H9 (cell line): ENCODE data around the gene ACSM3. TPM values are rescaled to one million over a fixed set of nuclear protein-coding genes. Genes with fewer than 3 reads are reported as not detected.

Experiments used
- DNase-seq: peaks from one replicate; pipeline ENCODE4 v3.0.0-alpha.2; 2017
- H2AFZ ChIP-seq: one replicate; pipeline ENCODE4 v1.6.1; 2013; ENCODE audit warnings: mild to moderate bottlenecking, low read length, control low read depth, moderate library complexity
- H2AK5ac ChIP-seq: 2 replicates; pipeline ENCODE4 v1.6.1; 2013; ENCODE audit warnings: low read length, control low read depth, mixed read lengths; ENCODE audit not compliant: insufficient read length
- H2BK120ac ChIP-seq: one replicate; pipeline ENCODE4 v1.6.1; 2013; ENCODE audit warnings: low read depth, mild to moderate bottlenecking, low read length, control low read depth, inconsistent platforms; ENCODE audit not compliant: poor library complexity, severe bottlenecking
- H2BK12ac ChIP-seq: 2 replicates; pipeline ENCODE4 v1.6.1; 2013; ENCODE audit warnings: low read length, control low read depth, mixed read lengths, low read depth; ENCODE audit not compliant: insufficient read length
- H2BK15ac ChIP-seq: 2 replicates; pipeline ENCODE4 v1.6.1; 2013; ENCODE audit warnings: low read depth, low read length, control low read depth
- H2BK20ac ChIP-seq: one replicate; pipeline ENCODE4 v1.6.1; 2013; ENCODE audit warnings: low read depth, mild to moderate bottlenecking, low read length, control low read depth, inconsistent platforms; ENCODE audit not compliant: poor library complexity, severe bottlenecking
- H2BK5ac ChIP-seq: 2 replicates; pipeline ENCODE4 v1.6.1; 2013; ENCODE audit warnings: low read length, control low read depth, mixed read lengths; ENCODE audit not compliant: insufficient read length
- H3K14ac ChIP-seq: 2 replicates; pipeline ENCODE4 v1.6.1; 2013; ENCODE audit warnings: low read length, control low read depth; ENCODE audit not compliant: insufficient read depth
- H3K18ac ChIP-seq: 2 replicates; pipeline ENCODE4 v1.6.1; 2013; ENCODE audit warnings: low read depth, mild to moderate bottlenecking, mixed read lengths, low read length, control low read depth; ENCODE audit not compliant: insufficient read length
- H3K23ac ChIP-seq: 2 replicates; pipeline ENCODE4 v1.6.1; 2013; ENCODE audit warnings: low read length, control low read depth, mixed read lengths, low read depth; ENCODE audit not compliant: insufficient read length
- H3K23me2 ChIP-seq: 2 replicates; pipeline ENCODE4 v1.6.1; 2013; ENCODE audit warnings: low read depth, mild to moderate bottlenecking, mixed read lengths, low read length, control low read depth; ENCODE audit not compliant: insufficient read length, poor library complexity, severe bottlenecking
- H3K27ac ChIP-seq: 2 replicates; pipeline ENCODE4 v1.5.1; 2013; ENCODE audit warnings: low read length, control low read depth, mixed read lengths, low read depth; ENCODE audit not compliant: insufficient read length
- H3K27me3 ChIP-seq: 2 replicates; pipeline ENCODE4 v1.6.1; 2013; ENCODE audit warnings: low read length, control low read depth, inconsistent platforms; ENCODE audit not compliant: insufficient read depth
- H3K4ac ChIP-seq: 2 replicates; pipeline ENCODE4 v1.6.1; 2013; ENCODE audit warnings: low read depth, mild to moderate bottlenecking, control low read depth, inconsistent platforms, low read length, moderate library complexity
- H3K4me1 ChIP-seq: 2 replicates; pipeline ENCODE4 v1.6.1; 2013; ENCODE audit warnings: low read length, control low read depth, inconsistent platforms; ENCODE audit not compliant: insufficient read depth
- H3K4me2 ChIP-seq: 2 replicates; pipeline ENCODE4 v1.6.1; 2013; ENCODE audit warnings: low read length, control low read depth, mixed read lengths; ENCODE audit not compliant: insufficient read length, insufficient read depth
- H3K56ac ChIP-seq: 2 replicates; pipeline ENCODE4 v1.6.1; 2013; ENCODE audit warnings: low read depth, mild to moderate bottlenecking, mixed read lengths, low read length, control low read depth; ENCODE audit not compliant: insufficient read length
- H3K79me1 ChIP-seq: 2 replicates; pipeline ENCODE4 v1.6.1; 2013; ENCODE audit warnings: low read depth, mild to moderate bottlenecking, moderate library complexity, low read length, control low read depth, inconsistent platforms; ENCODE audit not compliant: insufficient read depth, poor library complexity, severe bottlenecking
- H3K79me2 ChIP-seq: 2 replicates; pipeline ENCODE4 v1.6.1; 2013; ENCODE audit warnings: low read length, control low read depth, inconsistent platforms; ENCODE audit not compliant: insufficient read depth
- H3K9ac ChIP-seq: 2 replicates; pipeline ENCODE4 v1.6.1; 2013; ENCODE audit warnings: low read length, control low read depth, mixed read lengths; ENCODE audit not compliant: insufficient read length; ENCODE audit errors: extremely low read depth
- H3K9me3 ChIP-seq: one replicate; pipeline ENCODE4 v1.6.1; 2013; ENCODE audit warnings: low read depth, low read length, inconsistent platforms; ENCODE audit not compliant: control insufficient read depth
- H3T11ph ChIP-seq: one replicate; pipeline ENCODE4 v1.6.1; 2013; ENCODE audit warnings: mild to moderate bottlenecking, low read length, control low read depth, inconsistent platforms
- H4K20me1 ChIP-seq: one replicate; pipeline ENCODE4 v1.6.1; 2013; ENCODE audit not compliant: control insufficient read depth, insufficient read length, insufficient read depth
- H4K5ac ChIP-seq: 2 replicates; pipeline ENCODE4 v1.6.1; 2013; ENCODE audit warnings: low read depth, mild to moderate bottlenecking, mixed read lengths, low read length, control low read depth; ENCODE audit not compliant: insufficient read length
- H4K8ac ChIP-seq: replicated peaks from 2 replicates; pipeline ENCODE4 v1.6.1; 2013; ENCODE audit warnings: low read length, control low read depth, mixed read lengths, low read depth; ENCODE audit not compliant: insufficient read length
- H4K91ac ChIP-seq: 2 replicates; pipeline ENCODE4 v1.6.1; 2013; ENCODE audit warnings: low read depth, mild to moderate bottlenecking, moderate library complexity, mixed read lengths, low read length, control low read depth; ENCODE audit not compliant: insufficient read length
- H3K27ac Mint-ChIP-seq, 3 experiments: 2 replicates in 2 of 3; 3 replicates in 1 of 3; pipeline ENCODE4 v1.8.0; 2020 to 2021; ENCODE audit warnings: mixed read lengths in 3 of 3, mild to moderate bottlenecking in 1 of 3, moderate library complexity in 1 of 3
- H3K27me3 Mint-ChIP-seq: 2 replicates; pipeline ENCODE4 v1.8.0; 2021; ENCODE audit warnings: low read depth, mild to moderate bottlenecking, moderate library complexity, mixed read lengths
- H3K36me3 Mint-ChIP-seq, 3 experiments: 2 replicates in 2 of 3; 3 replicates in 1 of 3; pipeline ENCODE4 v1.8.0; 2020 to 2021; ENCODE audit warnings: low read depth in 3 of 3, mixed read lengths in 3 of 3; ENCODE audit not compliant: insufficient read depth in 1 of 3
- H3K4me1 Mint-ChIP-seq, 2 experiments: 2 replicates each; pipeline ENCODE4 v1.8.0; 2020; ENCODE audit warnings: mixed read lengths in 2 of 2
- H3K4me3 Mint-ChIP-seq, 2 experiments: 2 replicates in 1 of 2; 3 replicates in 1 of 2; pipeline ENCODE4 v1.8.0; 2020 to 2021; ENCODE audit warnings: mild to moderate bottlenecking in 2 of 2, mixed read lengths in 2 of 2, moderate library complexity in 1 of 2
- H3K9me3 Mint-ChIP-seq, 2 experiments: 2 replicates in 1 of 2; 3 replicates in 1 of 2; pipeline ENCODE4 v1.8.0; 2020; ENCODE audit warnings: mild to moderate bottlenecking in 2 of 2, mixed read lengths in 2 of 2, moderate library complexity in 1 of 2
- WGBS: extraction: QIAGEN DNeasy Blood & Tissue Kit; methylation state at CpG from one replicate; pipeline ENCODE4 v1.1.7; 2013; ENCODE audit warnings: missing lambda C conversion rate, low lambda C conversion rate, mixed read lengths; ENCODE audit not compliant: insufficient read length; ENCODE audit errors: extremely low coverage; 5-methylcytosine and 5-hydroxymethylcytosine counted together
- total RNA-seq: library from RNA; stranded (reverse); gene quantifications from 2 replicates; pipeline ENCODE4 v1.2.1, GENCODE V29; 2021
- TF ChIP-seq, protein P1 (sequence below): fragments of 200-600 bp; sonication (generic); conservative IDR thresholded peaks from 3 replicates; pipeline ENCODE4 v1.8.0; 2021; ENCODE audit warnings: antibody characterized with exemption, mild to moderate bottlenecking

Gene ACSM3
- total RNA-seq, 1 experiment from 2014 or later, result 3.1 TPM

- Histone ChIP-seq H4K20me1 (no peaks in the 10 kb centered on the region), H3T11ph (no peak overlapping the region), H4K5ac (no peak overlapping the region), H2AFZ (no peak overlapping the region), H3K14ac (no peak overlapping the region), H2BK12ac (no peak overlapping the region), H3K4me2 (peak overlapping the region; percentile 65), H2BK5ac (no peak overlapping the region), H3K23ac (no peak overlapping the region), H3K23me2 (peaks cover 5% of the 10 kb centered on the region), H2AK5ac (no peak overlapping the region), H3K79me2 (peaks cover 9% of the 10 kb centered on the region; the same call in 1 of the 2 replicates), H2BK15ac (no peak overlapping the region), H2BK20ac (no peak overlapping the region), H3K9ac (peak overlapping the region; percentile 80), H3K79me1 (no peaks in the 10 kb centered on the region), H3K27ac (no peak overlapping the region), H3K9me3 (no peaks in the 10 kb centered on the region), H3K27me3 (no peaks in the 10 kb centered on the region), H3K4me1 (no peaks in the 10 kb centered on the region; the same call in 1 of the 2 replicates), H3K56ac (no peak overlapping the region), H4K91ac (no peak overlapping the region), H3K18ac (no peak overlapping the region), H4K8ac (no peak overlapping the region), H3K4ac (no peak overlapping the region), H2BK120ac (no peak overlapping the region)
- TF ChIP-seq, protein P1, sequence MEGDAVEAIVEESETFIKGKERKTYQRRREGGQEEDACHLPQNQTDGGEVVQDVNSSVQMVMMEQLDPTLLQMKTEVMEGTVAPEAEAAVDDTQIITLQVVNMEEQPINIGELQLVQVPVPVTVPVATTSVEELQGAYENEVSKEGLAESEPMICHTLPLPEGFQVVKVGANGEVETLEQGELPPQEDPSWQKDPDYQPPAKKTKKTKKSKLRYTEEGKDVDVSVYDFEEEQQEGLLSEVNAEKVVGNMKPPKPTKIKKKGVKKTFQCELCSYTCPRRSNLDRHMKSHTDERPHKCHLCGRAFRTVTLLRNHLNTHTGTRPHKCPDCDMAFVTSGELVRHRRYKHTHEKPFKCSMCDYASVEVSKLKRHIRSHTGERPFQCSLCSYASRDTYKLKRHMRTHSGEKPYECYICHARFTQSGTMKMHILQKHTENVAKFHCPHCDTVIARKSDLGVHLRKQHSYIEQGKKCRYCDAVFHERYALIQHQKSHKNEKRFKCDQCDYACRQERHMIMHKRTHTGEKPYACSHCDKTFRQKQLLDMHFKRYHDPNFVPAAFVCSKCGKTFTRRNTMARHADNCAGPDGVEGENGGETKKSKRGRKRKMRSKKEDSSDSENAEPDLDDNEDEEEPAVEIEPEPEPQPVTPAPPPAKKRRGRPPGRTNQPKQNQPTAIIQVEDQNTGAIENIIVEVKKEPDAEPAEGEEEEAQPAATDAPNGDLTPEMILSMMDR, result peak; percentile 46; the same call in 2 of the 3 replicates
- Mint-ChIP-seq H3K4me1 (peaks cover 7 to 8% of the 10 kb centered on the region in 2 experiments), H3K9me3 (peaks cover 6 to 7% of the 10 kb centered on the region in 2 experiments; a peak in 4 of 5 replicates), H3K27ac (no peak overlapping the region; a peak in 1 of 7 replicates), H3K36me3 (peaks cover 17 to 35% (median 29%) of the 10 kb centered on the region in 3 experiments; a peak in 6 of 7 replicates), H3K4me3 (peak overlapping the region; percentile 96 to 97), H3K27me3 (no peaks in the 10 kb centered on the region; the same call in 1 of the 2 replicates)
- no CpG with 5 or more reads among the region's 11 CpGs for whole genome bisulfite sequencing
- DNase-seq, result no peak
These were observed 23.6 kb upstream of the ACSM3 start for GRCh38 chr16:20740007-20740883.
